IPS DF 4.7 (cell line): ENCODE results near the gene FUT7.
"Not testable (repeated sequence)": the region's sequence is repeated elsewhere in the genome, so short reads cannot be mapped to it uniquely, and the experiment has no call there.

Experiments used
- DNase-seq: peaks from one replicate; pipeline ENCODE4 v3.0.0-alpha.2; 2013; ENCODE audit warnings: low spot score; ENCODE audit errors: extremely low read depth

FUT7 gene

GRCh38 chr9:137066096-137066861 lies 34.4 kb upstream of the FUT7 start:
- no peak for DNase-seq

GRCh38 chr9:137065336-137065967 lies 33.6 kb upstream of the FUT7 start:
- no peak for DNase-seq

- DNase-seq, result no peak
Observed at GRCh38 chr9:137064880-137065164, 32.9 kb upstream of the FUT7 start.

- DNase-seq, result no peak
Observed at GRCh38 chr9:137064027-137064879, 32.4 kb upstream of the FUT7 start.

- no peak for DNase-seq
Observed at GRCh38 chr9:137063311-137064026, 31.6 kb upstream of the FUT7 start.

GRCh38 chr9:137062798-137063197 lies 30.9 kb upstream of the FUT7 start:
- DNase-seq, result not testable (repeated sequence)

GRCh38 chr9:137062384-137062783 lies 30.5 kb upstream of the FUT7 start:
- DNase-seq, result no peak

- DNase-seq, result no peak
Observed at GRCh38 chr9:137058521-137059234, 26.8 kb upstream of the FUT7 start.

GRCh38 chr9:137057545-137057944 lies 25.7 kb upstream of the FUT7 start:
- no peak for DNase-seq

GRCh38 chr9:137056739-137057415 lies 25.0 kb upstream of the FUT7 start:
- no peak for DNase-seq

GRCh38 chr9:137055385-137056364 lies 23.8 kb upstream of the FUT7 start:
- DNase-seq, result no peak

GRCh38 chr9:137054932-137055384 lies 23.1 kb upstream of the FUT7 start:
- DNase-seq, result no peak

- no peak for DNase-seq
Observed at GRCh38 chr9:137053944-137054931, 22.4 kb upstream of the FUT7 start, which contains the start of gene ENTPD2. ENTPD2 (minus strand) TSS chr9:137054061; CDS start chr9:137053997, 64 bp downstream.

- DNase-seq, result no peak
Observed at GRCh38 chr9:137052998-137053943, 21.4 kb upstream of the FUT7 start.

GRCh38 chr9:137052293-137052692 lies 20.4 kb upstream of the FUT7 start:
- DNase-seq, result no peak

- DNase-seq, result no peak
Observed at GRCh38 chr9:137051145-137051724, 19.3 kb upstream of the FUT7 start.
